Limb (tissue), 2 donors: ENCODE data around the gene TNNI2.

Experiments
- DNase-seq, 2 donors: peaks; one replicate each; pipeline ENCODE4 v3.0.0-alpha.2; 2016; ENCODE audit errors: extremely low spot score in 2 of 2

Gene TNNI2

DNA sequence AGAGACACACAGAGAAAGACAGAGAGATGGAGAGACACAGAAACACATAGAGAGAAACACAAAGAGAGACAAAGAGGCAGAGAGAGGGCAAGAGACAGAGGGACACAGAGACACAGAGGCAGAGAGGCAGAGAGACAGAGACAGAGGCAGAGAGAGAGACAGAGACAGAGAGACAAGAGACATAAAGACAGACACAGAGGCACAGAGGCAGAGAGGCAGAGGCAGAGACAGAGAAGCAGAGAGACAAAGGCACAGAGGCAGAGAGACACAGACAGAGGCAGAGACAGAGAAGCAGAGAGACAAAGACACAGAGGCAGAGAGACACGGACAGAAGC is 6.3 kb downstream of the TNNI2 start:
- no peak for DNase-seq

DNA sequence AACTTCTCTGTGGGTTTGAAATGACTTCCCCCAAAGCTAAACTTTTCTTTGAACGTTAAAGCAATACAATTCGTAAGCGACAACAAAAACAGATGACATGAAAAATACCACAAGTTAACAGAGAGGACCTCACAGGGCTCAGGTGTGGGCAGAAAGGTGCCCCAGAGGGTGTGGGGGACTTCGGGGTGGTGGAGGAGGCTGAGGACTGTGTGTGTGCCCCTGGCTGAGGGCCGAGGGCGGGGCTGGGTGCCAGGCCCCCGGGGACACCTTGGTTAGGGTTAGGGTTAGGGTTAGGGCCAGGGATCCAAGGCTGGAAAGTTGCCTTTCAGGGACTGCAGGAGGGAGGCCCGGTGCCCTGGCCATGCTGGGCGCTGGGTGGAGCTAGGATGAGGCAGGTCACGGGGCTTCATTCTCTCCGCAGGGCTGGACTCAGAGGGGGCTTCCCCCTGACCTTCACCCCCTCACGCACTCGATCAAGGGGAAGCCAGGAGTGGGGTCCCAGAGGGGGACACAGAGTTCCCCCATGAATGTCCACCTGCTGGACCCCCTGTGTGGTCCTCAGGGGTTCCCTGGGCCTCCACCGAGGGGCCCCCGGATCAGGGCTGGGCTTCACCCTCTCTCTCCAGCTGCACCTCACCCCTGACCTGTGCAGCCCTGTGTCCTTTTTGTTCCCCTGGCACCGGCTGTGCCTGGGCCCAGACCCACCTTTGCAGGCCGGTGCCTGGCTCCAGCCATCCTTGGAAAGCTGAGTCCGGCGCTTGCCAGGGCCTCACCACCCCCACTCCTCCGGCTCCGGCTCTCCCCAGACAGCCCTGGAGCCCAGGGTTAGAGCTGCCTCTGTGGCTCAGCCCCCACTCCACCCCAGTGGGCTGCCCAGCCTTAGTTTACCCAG is 7.0 kb downstream of the TNNI2 start:
- no peak for DNase-seq

DNA sequence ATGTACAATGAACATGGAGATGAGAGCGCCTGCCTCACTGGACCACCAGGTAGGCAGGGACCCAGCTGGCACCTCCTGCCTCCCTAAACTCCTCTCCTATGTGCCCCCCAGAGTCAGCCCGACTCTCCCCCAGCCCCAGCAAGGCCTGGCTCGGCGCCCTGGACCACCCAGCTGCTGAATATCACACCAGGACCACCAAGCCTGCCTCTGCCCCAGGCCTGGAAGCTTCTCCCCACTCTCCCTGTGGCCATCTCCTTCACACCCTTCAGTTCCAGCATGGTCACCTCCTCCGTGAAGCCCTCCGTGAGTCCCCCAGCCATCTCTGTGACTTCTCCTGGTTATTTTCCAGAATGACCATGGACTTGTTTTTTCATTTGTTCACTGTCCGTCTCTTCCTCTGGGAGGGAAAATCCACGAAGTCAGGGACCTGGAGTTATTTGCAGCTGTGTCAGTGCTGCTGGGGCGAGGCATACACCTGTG is 7.7 kb downstream of the TNNI2 start:
- DNase-seq = no peak

DNA sequence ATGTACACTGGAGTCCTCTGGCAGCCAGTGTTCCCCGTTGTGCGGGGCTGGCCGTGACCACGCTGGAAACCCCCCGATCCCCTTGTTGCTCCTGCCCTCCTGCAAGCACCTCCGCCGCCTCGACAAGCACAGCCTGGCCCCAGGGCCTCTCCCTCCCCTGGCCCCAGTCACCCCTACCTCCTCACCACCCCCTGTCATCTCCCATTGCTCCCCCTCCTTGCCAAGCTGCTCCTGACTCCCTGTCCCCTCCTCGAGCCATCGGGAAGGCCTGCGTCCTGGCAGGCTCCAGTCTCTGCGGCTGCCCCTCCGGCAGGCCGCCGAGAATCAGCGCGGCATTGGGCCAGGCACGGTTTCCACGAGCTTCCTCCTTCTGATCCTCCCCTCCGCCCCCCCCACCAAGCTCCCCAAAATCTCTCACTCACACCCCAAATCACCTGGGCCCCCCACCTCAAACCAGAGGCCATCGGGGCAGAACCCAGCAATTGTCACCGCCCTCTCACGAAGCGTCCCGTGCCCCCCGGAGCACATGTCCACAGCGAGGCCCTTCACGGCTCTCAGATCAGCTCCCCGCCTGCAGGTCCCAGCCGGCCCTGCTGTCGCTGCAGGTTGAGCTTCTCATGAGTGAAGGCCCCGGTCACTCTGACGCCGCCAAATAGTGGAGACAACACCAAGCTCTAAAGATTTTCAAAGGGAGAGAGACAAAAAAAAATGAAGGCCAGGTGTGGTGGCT is 8.4 kb downstream of the TNNI2 start:
- no peak for DNase-seq

DNA sequence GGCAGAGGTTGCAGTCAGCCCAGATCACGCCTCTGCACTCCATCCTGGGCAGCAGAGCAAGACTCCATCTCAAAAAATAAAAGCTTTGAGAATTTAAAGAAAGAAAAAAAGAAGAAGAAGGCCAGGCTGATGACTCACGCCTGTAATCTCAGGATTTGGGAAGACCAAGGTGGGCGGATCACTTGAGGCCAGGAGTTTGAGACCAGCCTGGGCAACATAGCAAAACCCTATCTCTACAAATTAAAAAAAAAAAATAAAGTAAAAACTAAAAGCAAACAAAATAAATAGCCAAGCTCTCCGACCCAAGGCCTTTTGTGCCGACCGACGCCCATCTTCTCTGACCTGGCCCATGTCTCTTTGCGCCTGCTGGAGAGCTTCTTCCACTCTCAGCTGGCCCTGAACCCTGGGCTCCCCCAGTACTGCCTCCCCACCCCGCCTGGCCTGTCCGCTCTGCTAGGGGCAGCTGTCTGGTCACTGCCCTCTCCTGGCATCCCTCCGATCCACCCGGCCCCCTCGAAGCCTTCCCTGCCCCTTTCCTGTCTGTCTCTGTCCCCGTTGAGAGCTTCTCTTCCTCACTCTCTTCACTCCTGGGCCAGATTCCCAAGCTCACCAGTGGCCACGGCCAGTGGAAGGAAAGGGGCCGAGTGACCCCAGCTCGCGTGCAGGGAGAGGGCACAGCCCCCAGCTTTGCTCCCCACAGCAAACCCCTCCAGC is 9.3 kb downstream of the TNNI2 start:
- DNase-seq = no peak

DNA sequence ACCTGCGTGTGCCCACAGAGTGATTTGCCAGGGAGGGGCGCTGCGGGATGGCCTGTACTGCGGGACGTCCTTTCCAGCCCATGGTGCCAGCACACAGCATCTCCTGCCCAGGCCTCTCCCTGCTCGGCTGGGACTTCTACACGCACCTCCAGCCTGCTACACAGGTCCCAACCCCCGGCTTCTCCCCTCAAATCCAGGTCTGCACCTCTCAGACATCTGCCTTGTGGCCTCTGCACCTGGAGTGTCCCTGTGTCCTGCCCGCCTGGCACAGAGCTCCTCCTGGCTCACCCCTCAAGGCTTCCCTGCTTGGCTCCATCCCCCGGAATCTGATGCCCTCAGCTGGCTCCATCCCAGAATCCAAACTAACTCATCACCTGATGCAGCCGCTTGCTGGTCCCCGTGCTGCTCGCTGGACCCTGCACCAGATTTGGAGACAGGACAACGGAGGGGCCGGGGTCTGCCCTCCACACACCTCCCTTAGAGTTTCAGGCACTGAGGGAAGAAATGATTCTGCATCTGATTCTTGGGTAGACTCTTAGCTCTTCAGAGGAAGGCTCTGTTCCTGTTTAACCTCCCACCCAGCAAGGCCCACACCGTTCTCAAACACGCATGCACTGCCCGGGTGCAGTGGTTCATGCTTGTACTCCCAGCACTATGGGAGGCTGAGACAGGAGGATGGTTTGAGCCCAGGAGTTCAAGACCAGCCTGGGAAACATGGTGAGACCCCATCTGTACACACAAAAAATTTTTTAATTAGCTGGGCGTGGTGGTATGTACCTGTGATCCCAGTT is 10.1 kb downstream of the TNNI2 start:
- DNase-seq = no peak

DNA sequence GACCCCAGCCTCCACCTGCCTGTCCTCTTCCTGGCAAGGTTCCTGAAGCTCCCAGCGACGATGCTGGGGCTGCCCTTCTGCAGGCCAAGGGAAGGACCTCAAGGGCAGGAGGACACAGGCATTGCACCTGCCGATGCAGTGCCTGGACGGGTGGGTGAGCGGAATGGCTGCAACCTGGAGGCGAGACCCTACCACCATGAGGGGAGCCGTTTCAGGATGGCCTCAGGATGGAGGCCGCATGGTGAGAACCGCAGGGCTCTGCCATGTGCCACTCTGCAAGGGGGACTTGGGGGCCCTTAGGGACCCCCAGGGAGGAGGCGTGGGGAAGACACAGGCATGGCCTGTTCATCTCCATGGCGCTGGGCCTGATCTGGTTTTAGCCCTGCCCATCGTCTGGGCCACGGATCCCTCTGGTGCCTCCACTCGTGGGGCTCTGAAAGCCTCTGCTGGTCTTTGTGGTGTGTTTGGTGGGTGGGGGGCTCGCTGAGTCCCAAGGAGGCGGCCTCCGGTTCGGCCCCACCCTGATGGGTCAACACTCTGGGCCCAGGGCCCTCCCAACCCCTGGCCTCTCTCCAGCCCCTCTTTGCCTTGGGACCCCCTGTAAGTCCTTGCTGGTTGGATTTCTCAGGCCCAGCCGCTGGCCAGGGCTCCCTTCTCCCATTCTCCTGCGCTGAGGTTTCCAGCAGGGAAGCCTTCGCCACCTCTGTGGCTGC is 12.8 kb downstream of the TNNI2 start:
- no peak for DNase-seq

DNA sequence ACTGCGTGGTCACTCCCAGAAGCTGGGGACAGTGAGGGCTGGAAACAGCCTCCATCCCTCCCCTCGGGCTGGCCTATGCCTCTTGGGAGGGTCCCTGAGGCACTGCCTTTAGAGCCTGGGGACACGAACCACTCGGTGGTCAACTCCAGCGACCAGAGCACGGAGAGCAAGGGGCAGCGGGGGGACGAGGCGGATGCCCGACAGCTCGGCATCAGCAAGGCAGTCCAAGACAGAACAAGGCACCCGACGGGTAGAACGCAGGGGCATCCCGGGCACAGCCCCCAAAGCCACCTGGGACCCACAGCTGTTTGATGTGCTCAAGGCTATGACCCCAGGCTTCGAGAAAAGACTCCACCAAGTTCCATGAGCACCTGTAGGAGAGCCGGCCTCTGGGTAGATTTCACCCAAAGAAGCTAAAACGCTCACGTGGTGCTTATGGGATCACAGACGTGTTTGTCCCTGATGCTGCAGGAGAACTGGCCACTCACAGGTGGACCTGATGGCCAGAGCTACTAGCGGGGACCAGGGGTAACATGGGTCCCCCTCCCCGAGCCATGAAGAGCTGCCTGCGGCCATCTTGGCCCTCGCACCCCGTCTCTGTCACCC is 13.6 kb downstream of the TNNI2 start:
- no peak for DNase-seq

DNA sequence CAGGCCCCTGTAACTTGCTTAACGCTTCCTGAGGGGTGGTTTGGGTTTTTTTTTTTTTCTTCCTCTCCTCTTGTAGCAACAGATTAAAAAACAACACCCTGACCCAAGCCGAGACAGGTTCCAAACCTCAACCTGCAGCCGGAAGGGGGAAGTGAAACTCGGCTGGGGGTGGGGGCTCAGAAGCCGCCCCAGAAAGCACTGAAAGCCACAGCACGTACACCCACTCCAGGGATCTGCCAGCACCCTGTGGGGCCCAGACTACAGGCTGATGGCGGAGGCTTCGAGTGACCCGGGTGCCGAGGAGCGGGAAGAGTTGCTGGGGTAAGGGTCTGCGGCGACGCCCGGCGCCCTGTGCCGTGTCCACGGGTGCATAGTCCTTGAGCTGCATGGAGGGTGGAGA is 14.1 kb downstream of the TNNI2 start, which contains the start of gene LSP1:
TSS of gene LSP1 (plus strand) at position 208 of the 400 bp plus-strand sequence. CDS start at position 269, 61 bp downstream.
- no peak for DNase-seq

DNA sequence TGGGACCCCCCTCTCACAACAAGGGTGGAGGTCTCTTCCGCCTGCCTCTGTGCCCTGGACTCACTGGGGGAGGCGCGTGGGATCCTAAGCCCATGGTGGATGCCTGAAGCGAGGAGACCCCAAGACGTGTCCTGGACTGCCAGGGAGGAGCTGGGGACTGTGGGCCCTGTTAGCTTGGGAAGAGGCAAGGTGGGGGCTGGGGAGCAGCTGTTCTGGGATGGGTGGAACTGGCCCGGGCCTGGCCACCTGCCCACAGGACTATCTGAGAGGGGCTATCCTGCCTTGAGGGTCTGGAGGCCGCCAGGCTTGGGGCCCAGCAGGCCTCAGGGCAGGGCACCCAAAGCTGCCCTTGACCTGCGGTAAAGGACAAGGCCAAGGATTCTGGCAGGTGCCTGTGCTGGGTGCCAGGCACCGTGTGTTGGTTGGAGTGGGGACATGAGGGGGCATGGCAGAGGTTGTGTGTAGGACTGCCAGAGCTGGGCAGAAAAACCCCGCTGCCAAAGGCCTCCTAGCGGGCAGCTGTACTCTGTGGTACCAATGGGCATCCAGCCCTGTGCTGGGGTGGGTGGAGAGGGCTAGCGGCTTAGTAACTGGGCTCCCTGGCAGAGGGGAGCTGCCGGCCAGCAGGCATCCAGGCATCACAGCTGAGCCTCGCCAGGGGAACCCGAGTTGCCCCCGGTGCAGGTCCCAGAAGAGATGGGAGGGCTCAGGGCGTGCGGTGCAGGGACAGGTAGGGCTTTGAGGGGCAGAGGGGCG is 14.8 kb downstream of the TNNI2 start:
- no peak for DNase-seq

DNA sequence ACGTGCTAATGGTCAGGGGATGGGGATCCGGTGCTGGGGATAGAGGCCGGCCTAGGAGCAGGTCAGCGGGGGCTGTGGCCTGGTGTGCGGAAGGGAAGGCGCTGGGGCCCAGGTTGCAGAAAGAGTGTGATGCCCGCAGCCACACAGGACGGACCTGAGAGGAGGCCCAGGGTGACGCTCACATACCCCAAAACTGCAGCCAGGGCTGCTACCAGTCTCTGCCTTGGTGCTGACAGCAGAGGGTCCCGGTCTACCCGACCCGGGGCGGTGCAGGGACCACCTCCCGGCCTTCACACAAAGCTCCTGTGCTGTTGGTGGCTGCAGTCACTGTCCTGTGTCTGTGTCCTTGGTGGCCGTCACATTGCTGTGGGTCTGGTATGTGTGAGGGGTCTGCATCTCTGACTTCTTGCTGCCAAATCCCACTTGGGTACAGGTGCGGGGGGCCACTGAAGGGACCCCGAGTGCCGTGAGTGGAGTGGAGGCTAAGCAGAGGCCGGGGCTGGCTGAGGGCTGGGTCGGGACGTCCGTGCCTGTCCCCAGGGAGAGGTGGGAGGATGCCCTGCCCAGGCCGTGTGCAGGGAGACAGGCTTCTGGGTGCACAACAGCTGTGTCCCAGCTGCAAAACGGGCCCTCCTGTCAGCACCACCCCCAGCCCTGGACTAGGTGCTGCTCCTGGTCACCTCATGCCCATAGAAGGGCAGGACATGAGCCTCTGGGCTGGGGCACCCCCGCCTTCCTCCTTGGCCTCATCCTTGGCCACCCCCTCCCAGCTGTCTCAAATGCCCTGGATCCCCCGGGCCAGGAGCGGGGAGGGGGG is 15.6 kb downstream of the TNNI2 start:
- DNase-seq = no peak

DNA sequence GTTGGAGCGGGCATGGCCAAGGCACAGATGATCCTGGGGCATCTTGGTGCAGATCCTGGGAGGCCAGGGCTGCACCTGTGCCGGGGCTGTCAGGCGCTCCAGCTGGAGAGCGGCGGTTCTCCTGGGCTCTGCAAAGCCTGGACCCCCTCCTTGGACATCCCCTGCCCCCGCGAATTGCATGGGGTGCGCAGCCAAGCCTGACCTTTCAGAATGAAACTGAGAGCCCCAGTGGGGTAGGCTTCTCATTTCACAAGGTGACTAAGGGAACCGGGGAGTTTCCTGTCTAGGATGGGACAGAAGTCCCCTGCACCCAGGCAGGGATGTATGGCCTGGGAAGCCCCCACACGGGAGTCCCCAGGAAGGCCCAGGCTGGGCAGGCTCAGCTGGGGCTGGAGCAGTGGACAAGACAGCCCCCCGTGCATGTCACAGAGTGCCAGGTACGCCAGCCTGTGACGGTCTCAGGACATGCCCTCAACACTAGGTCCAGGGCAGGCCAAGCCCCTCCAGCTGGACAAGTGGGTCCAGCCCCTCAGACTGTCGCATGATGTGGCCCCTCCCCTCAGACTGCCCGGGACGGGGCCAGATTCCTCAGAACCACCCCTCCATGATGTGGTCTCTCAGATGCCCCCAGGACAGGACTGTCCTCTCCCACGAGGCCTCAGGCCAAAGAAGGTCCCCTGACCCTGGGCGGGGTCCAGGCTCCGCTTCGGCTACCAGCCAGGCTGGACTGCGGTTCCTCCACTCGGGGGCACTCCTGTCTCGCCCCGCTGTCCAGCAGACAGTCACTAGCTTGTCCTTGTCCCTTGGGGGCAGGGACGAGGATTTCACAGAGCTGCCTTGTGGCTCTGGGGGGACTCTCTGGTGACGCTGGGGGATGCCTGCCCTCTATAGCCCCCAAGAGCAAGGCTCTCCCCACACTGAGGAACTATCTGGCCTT is 16.4 kb downstream of the TNNI2 start:
- no peak for DNase-seq

DNA sequence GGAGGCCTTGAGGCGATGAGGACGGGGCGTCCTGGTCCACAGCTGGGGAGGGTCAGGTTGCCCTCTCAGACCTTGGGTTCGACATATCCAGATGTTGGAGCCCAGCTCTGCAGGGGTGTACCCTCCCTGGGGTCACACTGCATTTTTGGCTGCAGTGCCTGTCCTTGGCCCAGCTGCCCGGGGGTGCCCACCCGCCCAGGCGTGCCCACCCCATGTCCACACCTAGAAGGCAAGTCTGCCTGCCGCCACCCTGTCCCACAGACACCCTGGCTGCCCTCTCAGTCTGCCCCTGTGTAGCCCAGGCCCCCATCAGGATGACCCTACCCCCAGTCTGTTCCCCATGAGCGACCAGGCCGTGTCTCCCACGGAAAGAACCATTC is 17.1 kb downstream of the TNNI2 start:
- no peak for DNase-seq

DNA sequence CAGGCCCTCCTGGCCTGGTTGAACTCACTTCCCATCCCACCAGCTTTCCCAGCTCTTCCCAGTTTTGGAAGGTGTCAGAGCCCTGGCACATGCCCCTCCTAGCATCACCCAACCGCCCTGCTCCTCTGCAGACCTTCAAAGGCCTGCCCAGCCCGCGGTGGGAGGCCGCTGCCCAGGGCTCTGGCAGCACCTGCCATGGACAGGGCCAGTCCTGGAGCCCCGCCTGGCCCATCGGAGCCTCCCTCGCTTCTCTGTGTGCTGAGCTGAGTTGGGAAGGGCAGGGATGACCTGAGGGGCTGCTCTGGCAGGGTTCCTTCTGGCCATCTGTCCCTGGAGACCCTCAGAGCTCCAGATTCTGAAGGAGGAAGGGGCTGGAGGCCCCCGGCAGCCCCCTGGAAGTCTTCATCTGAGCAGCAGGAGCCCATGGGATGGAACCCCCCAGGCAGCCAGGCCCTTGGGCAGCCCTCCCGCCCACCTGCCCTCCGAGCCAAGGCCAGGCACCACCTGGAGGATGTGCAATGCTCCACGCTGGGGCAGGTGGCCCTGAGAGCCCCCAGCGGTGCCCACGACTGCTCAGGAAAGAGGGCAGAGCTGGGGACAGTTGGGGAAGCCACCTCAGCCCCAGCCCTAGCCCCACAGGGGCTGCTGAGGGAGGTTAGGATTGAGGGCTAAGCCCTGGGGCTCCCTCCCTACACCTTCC is 17.7 kb downstream of the TNNI2 start:
- no peak for DNase-seq

DNA sequence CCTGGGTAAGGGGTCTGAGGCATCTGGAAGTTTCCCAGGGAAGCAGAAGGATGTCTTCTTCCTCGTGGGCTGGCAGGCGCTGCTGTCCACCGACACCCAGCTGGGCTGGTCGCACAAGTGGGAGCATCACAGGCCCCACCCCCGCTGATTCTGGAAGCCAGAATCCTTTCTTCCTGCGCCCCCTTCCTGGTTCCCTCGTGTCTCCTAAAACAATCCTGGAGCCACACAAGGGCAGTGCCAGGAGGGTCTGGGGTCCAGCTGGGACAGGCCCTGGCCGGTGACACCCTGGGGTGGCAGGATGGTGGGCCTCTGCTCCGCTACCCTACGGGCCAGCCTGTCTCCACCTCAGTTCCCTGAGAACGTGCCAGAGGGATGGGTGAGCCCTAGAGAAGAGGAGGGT is 18.3 kb downstream of the TNNI2 start:
- DNase-seq = no peak

DNA sequence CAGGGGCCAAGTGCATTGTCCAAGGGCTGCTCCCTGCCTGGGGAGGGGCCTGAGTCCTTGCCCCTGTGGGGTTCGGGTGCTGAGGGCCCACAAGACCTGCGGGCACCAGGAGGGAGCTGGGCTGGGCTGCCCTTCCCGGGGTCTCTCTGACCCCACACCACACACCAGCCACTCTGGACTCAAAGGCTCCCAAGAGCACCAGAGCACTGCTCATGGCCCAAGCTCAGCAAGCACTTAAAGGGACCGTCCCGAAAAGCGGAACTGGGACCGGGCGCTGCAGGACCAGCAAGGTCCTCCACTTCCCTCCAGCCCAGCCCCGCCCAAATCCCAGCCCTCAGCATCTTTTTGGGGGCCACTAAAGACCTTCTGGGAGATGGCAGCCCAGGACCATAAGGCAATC is 19.4 kb downstream of the TNNI2 start:
- no peak for DNase-seq

DNA sequence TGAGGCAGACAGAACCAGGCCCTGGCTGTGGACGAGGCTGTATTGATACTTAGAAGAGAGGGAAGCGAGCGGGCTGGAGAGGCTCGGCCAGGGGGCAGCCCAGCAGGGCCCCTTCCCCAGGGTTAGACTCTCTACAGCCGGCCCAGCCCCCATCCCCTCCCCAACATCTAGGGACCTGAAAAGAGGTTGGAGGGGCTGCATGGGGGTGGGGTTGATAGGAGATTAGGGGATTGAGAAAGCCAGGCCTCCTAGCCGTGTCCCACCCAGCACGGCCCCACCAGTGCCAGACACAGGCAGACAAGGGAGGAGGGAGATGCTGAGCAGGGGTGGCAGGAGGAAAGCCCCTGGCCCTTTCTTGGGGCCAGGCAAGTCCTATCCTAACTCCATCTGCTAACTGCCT is 19.8 kb downstream of the TNNI2 start:
- DNase-seq = no peak
